ENCODE results near the gene NMNAT2. TPM values are rescaled to one million over a fixed set of nuclear protein-coding genes. Genes with fewer than 3 reads are reported as not detected.
"Not testable (repeated sequence)": the region's sequence is repeated elsewhere in the genome, so short reads cannot be mapped to it uniquely, and the experiment has no call there.

Gene NMNAT2
- total RNA-seq, 1 donor from 2014 or later: 0.52 TPM

DNA sequence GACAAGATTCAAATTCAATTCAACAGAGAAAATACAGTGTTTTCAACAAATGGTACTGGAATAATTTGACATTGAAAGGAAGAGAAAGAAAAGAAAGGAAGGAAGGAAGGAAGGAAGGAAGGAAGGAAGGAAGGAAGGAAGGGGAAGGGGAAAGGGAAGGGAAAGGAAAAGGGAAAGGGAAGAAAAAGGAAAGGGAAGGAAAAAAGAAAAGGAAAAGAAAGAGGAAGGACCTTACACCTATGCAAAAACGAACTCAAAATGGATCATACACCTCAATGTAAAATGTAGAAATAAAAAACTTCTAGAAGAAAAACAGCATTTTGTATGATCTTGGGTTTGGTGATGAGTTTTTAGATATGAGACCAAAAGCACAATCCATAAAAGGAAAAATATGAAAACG is 19.9 kb upstream of the NMNAT2 start:
- H3K4me3 ChIP-seq (ENCODE audit: low read depth, low read length): no peak overlapping the region
- TF ChIP-seq, protein P1, sequence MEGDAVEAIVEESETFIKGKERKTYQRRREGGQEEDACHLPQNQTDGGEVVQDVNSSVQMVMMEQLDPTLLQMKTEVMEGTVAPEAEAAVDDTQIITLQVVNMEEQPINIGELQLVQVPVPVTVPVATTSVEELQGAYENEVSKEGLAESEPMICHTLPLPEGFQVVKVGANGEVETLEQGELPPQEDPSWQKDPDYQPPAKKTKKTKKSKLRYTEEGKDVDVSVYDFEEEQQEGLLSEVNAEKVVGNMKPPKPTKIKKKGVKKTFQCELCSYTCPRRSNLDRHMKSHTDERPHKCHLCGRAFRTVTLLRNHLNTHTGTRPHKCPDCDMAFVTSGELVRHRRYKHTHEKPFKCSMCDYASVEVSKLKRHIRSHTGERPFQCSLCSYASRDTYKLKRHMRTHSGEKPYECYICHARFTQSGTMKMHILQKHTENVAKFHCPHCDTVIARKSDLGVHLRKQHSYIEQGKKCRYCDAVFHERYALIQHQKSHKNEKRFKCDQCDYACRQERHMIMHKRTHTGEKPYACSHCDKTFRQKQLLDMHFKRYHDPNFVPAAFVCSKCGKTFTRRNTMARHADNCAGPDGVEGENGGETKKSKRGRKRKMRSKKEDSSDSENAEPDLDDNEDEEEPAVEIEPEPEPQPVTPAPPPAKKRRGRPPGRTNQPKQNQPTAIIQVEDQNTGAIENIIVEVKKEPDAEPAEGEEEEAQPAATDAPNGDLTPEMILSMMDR (conservative IDR thresholded peaks at IDR 0.05; ENCODE audit: low read depth, low read length): no peak
- no peak for DNase-seq (ENCODE audit: low read depth)

DNA sequence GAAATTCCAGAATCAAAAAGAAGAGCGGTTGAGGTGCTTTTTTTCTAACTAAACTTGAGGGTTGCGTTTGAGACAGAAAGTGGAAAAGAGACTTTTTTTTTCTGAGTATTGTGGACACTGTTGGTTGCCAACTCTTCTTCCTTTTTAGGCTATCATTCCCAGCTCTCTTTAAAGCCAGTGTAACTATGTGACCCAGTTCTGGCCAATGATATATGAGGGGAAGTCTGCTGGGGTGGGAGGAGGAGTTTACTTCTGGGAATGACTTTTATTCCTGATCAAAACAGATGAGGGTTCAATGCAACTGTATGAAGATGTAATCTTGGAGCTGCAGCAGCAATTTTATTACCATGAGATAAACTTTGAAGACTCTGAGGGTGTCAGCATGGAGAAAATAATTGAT is 17.3 kb upstream of the NMNAT2 start:
- no peak overlapping the region for H3K4me3 ChIP-seq (ENCODE audit: low read depth, low read length)
- DNase-seq (ENCODE audit: low read depth): no peak
- TF ChIP-seq, protein P1 (conservative IDR thresholded peaks at IDR 0.05; ENCODE audit: low read depth, low read length): no peak

DNA sequence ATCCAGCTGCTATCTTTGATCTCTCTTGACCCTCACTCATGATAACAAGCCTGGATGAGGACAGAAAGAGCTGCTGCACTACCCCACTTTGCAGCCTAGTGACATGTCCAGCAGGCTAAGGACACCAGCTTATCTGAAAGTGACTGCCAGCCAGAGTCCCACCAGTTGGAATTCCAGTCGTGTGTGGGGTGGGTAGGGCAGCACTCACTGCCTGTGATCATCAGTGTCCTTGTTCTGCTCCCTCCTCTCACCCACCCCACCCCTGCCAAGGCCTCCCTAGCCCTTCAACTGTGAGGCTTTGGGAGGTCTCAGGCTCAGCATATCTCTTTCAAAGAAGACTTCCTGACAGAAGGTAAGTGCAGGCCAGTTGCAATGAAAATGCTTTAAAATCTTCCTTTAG is 15.5 kb upstream of the NMNAT2 start:
- DNase-seq (ENCODE audit: low read depth): no peak
- TF ChIP-seq, protein P1 (conservative IDR thresholded peaks at IDR 0.05; ENCODE audit: low read depth, low read length): no peak
- no peak overlapping the region for H3K4me3 ChIP-seq (ENCODE audit: low read depth, low read length)

DNA sequence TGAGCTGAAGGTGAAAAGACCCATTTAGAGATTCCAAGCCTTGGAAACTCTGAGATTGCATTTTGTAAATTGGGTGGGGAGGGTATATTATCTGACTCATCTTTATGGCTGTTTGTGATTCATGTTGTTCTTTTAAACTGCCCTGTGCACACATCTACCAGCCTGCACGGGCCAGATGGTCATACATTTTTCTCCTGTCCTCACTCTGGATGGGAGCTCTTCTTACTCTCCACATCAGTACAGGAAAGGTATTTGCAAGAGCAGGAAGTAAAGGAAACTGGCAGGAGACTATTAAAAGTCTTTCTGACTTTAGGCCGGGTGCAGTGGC is 14.3 kb upstream of the NMNAT2 start:
- no peak for DNase-seq (ENCODE audit: low read depth)
- no peak overlapping the region for H3K4me3 ChIP-seq (ENCODE audit: low read depth, low read length)
- TF ChIP-seq, protein P1 (conservative IDR thresholded peaks at IDR 0.05; ENCODE audit: low read depth, low read length): no peak

DNA sequence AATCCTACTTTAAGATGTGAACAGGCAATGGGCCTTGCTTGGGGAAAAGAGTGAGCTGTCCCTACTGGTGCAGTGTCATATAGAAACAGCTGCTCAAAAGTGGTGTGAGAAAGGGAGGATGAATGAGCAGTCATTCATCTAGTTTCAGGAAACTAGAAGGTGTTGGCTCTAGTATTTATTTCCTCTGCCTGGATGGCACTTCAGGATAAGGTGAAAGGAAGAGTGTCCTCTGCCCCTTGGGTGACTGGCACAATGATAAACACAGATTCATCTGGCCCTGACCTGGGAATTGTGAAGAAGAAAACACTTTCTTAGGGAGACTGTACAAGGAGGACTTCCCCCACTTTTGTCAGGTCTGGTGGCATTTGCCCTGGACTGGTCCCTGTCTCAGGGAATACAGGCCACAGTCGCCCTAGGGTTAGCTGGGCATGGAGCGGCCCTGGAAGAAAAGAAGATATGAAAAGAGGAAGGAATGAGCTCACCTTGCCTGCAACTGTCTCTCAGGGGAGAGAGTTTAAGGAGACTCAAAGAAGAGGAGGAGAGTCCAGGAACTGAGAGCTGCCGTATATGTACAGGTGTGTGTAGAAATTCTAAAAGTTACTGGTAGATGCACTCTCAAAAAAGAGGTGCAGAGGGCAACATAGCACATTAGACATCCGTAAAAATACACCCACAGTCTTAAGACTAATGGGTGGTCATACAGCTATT is 13.8 kb upstream of the NMNAT2 start:
- DNase-seq (ENCODE audit: low read depth): no peak
- H3K4me3 ChIP-seq (ENCODE audit: low read depth, low read length): no peak overlapping the region
- TF ChIP-seq, protein P1 (conservative IDR thresholded peaks at IDR 0.05; ENCODE audit: low read depth, low read length): no peak

- not testable (repeated sequence) for DNase-seq (ENCODE audit: low read depth); H3K4me3 ChIP-seq (ENCODE audit: low read depth, low read length)
These were observed 9.4 kb upstream of the NMNAT2 start for GRCh38 chr1:183427591-183427990.

- H3K4me3 ChIP-seq (ENCODE audit: low read depth, low read length): no peak overlapping the region
- DNase-seq (ENCODE audit: low read depth): no peak
- TF ChIP-seq, protein P1 (conservative IDR thresholded peaks at IDR 0.05; ENCODE audit: low read depth, low read length): no peak
These were observed 6.5 kb upstream of the NMNAT2 start for GRCh38 chr1:183424691-183425090.

All from epithelial cell of proximal tubule (primary cell).